ENCODE measurements around the gene SPTSSA. TPM values are rescaled to one million over a fixed set of nuclear protein-coding genes. Genes with fewer than 3 reads are reported as not detected.
"Not testable (repeated sequence)": the region's sequence is repeated elsewhere in the genome, so short reads cannot be mapped to it uniquely, and the experiment has no call there.

Gene SPTSSA
- total RNA-seq: 10 to 100 TPM; 28.5 to 37.8 TPM
- 27.4 TPM for polyA plus RNA-seq (2013, experiment 1 of 2)
- 28.1 TPM for polyA plus RNA-seq (2013, experiment 2 of 2)
- long read RNA-seq, experiment 1, transcript SPTSSA-201 (2 exons, 2,777 nt): major isoform, 37 of 51 reads
- long read RNA-seq, experiment 1, partial matches to known transcripts: 0 of 51 reads
- long read RNA-seq, experiment 1, other reads (novel, unspliced or antisense): 14 of 51 reads
- long read RNA-seq, experiment 2, transcript SPTSSA-201 (2 exons, 2,777 nt): major isoform, 91 of 101 reads
- long read RNA-seq, experiment 2, partial matches to known transcripts: 5 of 101 reads
- long read RNA-seq, experiment 2, other reads (novel, unspliced or antisense): 5 of 101 reads
- long read RNA-seq, experiment 3, transcript SPTSSA-201 (2 exons, 2,777 nt): major isoform, 81 of 85 reads
- long read RNA-seq, experiment 3, partial matches to known transcripts: 3 of 85 reads
- long read RNA-seq, experiment 3, other reads (novel, unspliced or antisense): 1 of 85 reads
- long read RNA-seq, experiment 4, transcript SPTSSA-201 (2 exons, 2,777 nt): major isoform, 111 of 132 reads
- long read RNA-seq, experiment 4, partial matches to known transcripts: 0 of 132 reads
- long read RNA-seq, experiment 4, other reads (novel, unspliced or antisense): 21 of 132 reads

- Mint-ChIP-seq H3K4me1 (peaks cover 10% of the 10 kb centered on the region), H3K27me3 (ENCODE audit: insufficient read depth) (no peaks in the 10 kb centered on the region), H3K9me3 (no peaks in the 10 kb centered on the region), H3K4me3 (peak within 1 kb of the TSS; percentile 85), H3K36me3 (ENCODE audit: low read depth) (peaks cover 6% of the 10 kb centered on the region), H3K27ac (peak within 1 kb of the TSS; percentile 96)
- H3K27me3 ChIP-seq (ENCODE audit: control insufficient read depth, insufficient read depth, low read length, poor library complexity, severe bottlenecking): no peaks in the 10 kb centered on the region
- DNase-seq: peak; percentile 95
- peak within 1 kb of the TSS; percentile 96 for H3K9ac ChIP-seq (ENCODE audit: extremely low read depth, low read length, poor library complexity, severe bottlenecking)
- no peaks in the 10 kb centered on the region for H3K9me3 ChIP-seq (ENCODE audit: control insufficient read depth, low read length)
- TF ChIP-seq, protein P1, sequence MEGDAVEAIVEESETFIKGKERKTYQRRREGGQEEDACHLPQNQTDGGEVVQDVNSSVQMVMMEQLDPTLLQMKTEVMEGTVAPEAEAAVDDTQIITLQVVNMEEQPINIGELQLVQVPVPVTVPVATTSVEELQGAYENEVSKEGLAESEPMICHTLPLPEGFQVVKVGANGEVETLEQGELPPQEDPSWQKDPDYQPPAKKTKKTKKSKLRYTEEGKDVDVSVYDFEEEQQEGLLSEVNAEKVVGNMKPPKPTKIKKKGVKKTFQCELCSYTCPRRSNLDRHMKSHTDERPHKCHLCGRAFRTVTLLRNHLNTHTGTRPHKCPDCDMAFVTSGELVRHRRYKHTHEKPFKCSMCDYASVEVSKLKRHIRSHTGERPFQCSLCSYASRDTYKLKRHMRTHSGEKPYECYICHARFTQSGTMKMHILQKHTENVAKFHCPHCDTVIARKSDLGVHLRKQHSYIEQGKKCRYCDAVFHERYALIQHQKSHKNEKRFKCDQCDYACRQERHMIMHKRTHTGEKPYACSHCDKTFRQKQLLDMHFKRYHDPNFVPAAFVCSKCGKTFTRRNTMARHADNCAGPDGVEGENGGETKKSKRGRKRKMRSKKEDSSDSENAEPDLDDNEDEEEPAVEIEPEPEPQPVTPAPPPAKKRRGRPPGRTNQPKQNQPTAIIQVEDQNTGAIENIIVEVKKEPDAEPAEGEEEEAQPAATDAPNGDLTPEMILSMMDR (conservative IDR thresholded peaks at IDR 0.05): no peak
- peak within 1 kb of the TSS; percentile 93 for H3K4me3 ChIP-seq (ENCODE audit: low read length)
- H3K36me3 ChIP-seq (ENCODE audit: control insufficient read depth, insufficient read depth, low read length): no peaks in the 10 kb centered on the region
- H3K4me1 ChIP-seq (ENCODE audit: control insufficient read depth, insufficient read depth, low read length): no peaks in the 10 kb centered on the region
- WGBS, 2 experiments (ENCODE audit: insufficient coverage in 1 of 2, insufficient read length in 1 of 2): 1 to 4% methylated on average over 19 to 79 of the region's 82 CpGs
- peak within 1 kb of the TSS; percentile 87 for H3K27ac ChIP-seq (ENCODE audit: low read depth, low read length)
These were observed at the start of gene SPTSSA for GRCh38 chr14:34462132-34462893. Gene SPTSSA, minus strand, starts transcription at chr14:34462240. Its CDS starts 33 bp downstream, at chr14:34462207.

DNA sequence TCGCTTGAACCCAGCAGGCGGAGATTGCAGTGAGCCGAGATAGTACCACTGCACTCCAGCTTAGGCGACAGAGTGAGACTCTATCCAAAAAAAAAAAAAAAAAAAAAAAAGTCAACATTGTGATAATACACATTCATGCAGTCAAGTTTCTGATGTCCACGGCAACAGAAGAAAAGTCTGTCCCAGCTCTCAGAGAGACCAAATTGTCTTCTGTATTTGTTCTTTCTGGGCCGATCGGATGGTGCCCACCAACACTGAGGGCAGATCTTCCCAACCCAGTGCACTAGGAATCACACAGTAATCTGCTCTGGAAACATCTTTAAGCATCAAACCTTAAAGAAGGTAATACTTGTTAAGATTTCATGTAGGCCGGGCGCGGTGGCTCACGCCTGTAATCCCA is 45.8 kb upstream of the SPTSSA start:
- Mint-ChIP-seq H3K4me1 (peaks cover 8% of the 10 kb centered on the region), H3K27me3 (ENCODE audit: insufficient read depth) (no peaks in the 10 kb centered on the region), H3K9me3 (no peaks in the 10 kb centered on the region), H3K27ac (no peak overlapping the region), H3K4me3 (no peak overlapping the region), H3K36me3 (ENCODE audit: low read depth) (no peaks in the 10 kb centered on the region)
- no peaks in the 10 kb centered on the region for H3K27me3 ChIP-seq (ENCODE audit: control insufficient read depth, insufficient read depth, low read length, poor library complexity, severe bottlenecking)
- no peak overlapping the region for H3K9ac ChIP-seq (ENCODE audit: extremely low read depth, low read length, poor library complexity, severe bottlenecking)
- 88 to 95% methylated on average over 5 to 7 of the region's 11 CpGs for WGBS, 2 experiments (ENCODE audit: insufficient coverage in 1 of 2, insufficient read length in 1 of 2)
- H3K27ac ChIP-seq (ENCODE audit: low read depth, low read length): no peak overlapping the region
- H3K4me3 ChIP-seq (ENCODE audit: low read length): no peak overlapping the region
- TF ChIP-seq, protein P1 (conservative IDR thresholded peaks at IDR 0.05): no peak
- peaks cover 4% of the 10 kb centered on the region for H3K4me1 ChIP-seq (ENCODE audit: control insufficient read depth, insufficient read depth, low read length)
- H3K9me3 ChIP-seq (ENCODE audit: control insufficient read depth, low read length): no peaks in the 10 kb centered on the region
- H3K36me3 ChIP-seq (ENCODE audit: control insufficient read depth, insufficient read depth, low read length): no peaks in the 10 kb centered on the region
- no peak for DNase-seq

DNA sequence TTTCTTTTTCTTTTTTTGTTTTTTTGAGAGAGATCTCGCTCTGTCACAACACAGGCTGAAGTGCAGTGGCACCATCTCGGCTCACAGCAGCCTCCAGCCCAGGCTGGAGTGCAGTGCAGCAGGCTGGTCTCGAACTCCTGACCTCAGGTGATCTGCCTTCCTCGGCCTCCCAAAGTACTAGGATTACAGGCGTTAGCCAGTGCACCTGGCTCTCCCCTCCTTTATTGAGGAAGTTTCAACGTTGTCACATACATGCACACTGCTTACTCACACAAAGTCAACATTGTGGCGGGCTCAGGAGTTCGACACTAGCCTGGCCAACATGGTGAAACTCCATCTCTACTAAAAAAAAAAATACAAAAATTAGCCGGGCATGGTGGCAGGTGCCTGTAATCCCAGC is 45.4 kb upstream of the SPTSSA start:
- H3K9me3 ChIP-seq (ENCODE audit: control insufficient read depth, low read length): no peaks in the 10 kb centered on the region
- no peak overlapping the region for H3K9ac ChIP-seq (ENCODE audit: extremely low read depth, low read length, poor library complexity, severe bottlenecking)
- no peak for DNase-seq
- no peak overlapping the region for H3K4me3 ChIP-seq (ENCODE audit: low read length)
- no peaks in the 10 kb centered on the region for H3K36me3 ChIP-seq (ENCODE audit: control insufficient read depth, insufficient read depth, low read length)
- peaks cover 11% of the 10 kb centered on the region for H3K4me1 Mint-ChIP-seq
- no peak overlapping the region for H3K4me3 Mint-ChIP-seq
- H3K27ac ChIP-seq (ENCODE audit: low read depth, low read length): no peak overlapping the region
- H3K4me1 ChIP-seq (ENCODE audit: control insufficient read depth, insufficient read depth, low read length): peaks cover 4% of the 10 kb centered on the region
- H3K27ac Mint-ChIP-seq: no peak overlapping the region
- H3K9me3 Mint-ChIP-seq: no peaks in the 10 kb centered on the region
- 90 to 92% methylated on average over 7 to 9 of the region's 9 CpGs for WGBS, 2 experiments (ENCODE audit: insufficient coverage in 1 of 2, insufficient read length in 1 of 2)
- no peaks in the 10 kb centered on the region for H3K27me3 ChIP-seq (ENCODE audit: control insufficient read depth, insufficient read depth, low read length, poor library complexity, severe bottlenecking)
- no peaks in the 10 kb centered on the region for H3K27me3 Mint-ChIP-seq (ENCODE audit: insufficient read depth)
- no peaks in the 10 kb centered on the region for H3K36me3 Mint-ChIP-seq (ENCODE audit: low read depth)
- TF ChIP-seq, protein P1 (conservative IDR thresholded peaks at IDR 0.05): no peak

DNA sequence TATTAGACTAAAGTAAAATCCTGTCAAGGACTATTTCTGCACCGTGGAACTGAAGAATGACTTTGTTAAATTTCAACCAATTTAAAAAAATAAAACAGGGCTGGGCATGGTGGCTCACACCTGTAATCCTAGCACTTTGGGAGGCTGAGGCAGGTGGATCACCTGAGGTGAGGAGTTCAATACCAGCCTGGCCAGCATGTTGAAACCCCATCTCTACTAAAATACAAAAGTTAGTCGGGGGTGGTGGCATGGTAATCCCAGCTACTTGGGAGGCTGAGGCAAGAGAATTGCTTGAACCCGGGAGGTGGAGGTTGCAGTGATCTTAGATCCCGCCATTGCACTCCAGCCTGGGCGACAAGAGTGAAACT is 43.1 kb upstream of the SPTSSA start:
- H3K27ac Mint-ChIP-seq; H3K4me1 ChIP-seq (ENCODE audit: control insufficient read depth, insufficient read depth, low read length); H3K27me3 ChIP-seq (ENCODE audit: control insufficient read depth, insufficient read depth, low read length, poor library complexity, severe bottlenecking); H3K36me3 Mint-ChIP-seq (ENCODE audit: low read depth); H3K27ac ChIP-seq (ENCODE audit: low read depth, low read length); H3K9me3 ChIP-seq (ENCODE audit: control insufficient read depth, low read length); H3K9ac ChIP-seq (ENCODE audit: extremely low read depth, low read length, poor library complexity, severe bottlenecking); H3K4me3 ChIP-seq (ENCODE audit: low read length); H3K27me3 Mint-ChIP-seq (ENCODE audit: insufficient read depth); H3K9me3 Mint-ChIP-seq; H3K4me3 Mint-ChIP-seq; DNase-seq; H3K36me3 ChIP-seq (ENCODE audit: control insufficient read depth, insufficient read depth, low read length): not testable (repeated sequence)
- 89 to 100% methylated on average over 1 to 5 of the region's 5 CpGs for WGBS, 2 experiments (ENCODE audit: insufficient coverage in 1 of 2, insufficient read length in 1 of 2)
- H3K4me1 Mint-ChIP-seq: peaks cover 11% of the 10 kb centered on the region
